ENCODE measurements around the gene CHCHD3.

Gene CHCHD3

DNA sequence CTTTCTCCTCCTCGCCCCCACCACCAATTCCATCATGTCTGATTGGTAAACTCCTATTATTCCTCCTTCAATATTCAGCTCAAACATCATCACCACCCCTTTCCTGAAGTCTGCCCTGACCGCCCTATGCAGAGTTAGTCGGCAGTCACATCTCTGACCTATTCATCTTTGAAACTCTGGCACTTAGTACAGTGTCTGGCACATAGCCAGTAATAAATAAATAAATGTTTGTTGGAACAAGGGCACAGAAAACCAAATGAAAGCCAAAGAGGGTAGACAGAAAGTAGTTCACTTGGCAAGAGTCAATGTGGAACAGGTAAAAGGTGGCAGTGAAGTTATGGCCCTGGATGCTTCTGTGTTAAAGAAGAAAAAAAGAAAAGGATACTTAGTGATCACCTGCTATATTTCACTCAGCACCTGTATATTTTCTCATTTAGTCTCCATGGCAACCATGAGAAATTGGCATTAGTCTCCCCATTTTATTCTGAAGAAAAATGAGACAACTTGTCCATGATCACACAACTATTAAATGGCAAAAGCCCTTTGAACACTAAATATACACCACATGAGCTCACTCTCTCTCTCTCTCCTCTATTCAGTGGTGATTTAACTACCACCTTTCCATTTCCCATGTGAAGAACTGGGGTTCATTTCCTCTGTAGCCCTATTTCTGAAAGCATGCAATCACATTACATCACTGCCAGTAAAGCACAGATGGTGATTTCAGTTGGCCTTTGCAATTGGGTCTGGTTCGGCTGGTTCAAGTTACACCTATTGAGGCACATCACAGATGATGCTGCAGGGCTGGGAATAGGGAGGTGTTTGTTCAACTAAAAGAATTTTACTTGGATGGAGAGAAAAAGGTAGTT lies 25.3 kb downstream of the CHCHD3 start:
- Histone ChIP-seq H3K4me3 (ENCODE audit: low read depth, low read length) (no peak overlapping the region), H3K9me3 (ENCODE audit: severe bottlenecking) (no peaks in the 10 kb centered on the region), H3K27me3 (ENCODE audit: insufficient read depth, low read depth, severe bottlenecking) (no peaks in the 10 kb centered on the region), H3K27ac (no peak overlapping the region), H3K36me3 (no peaks in the 10 kb centered on the region)
- DNase-seq = no peak
- TF ChIP-seq, protein P1, sequence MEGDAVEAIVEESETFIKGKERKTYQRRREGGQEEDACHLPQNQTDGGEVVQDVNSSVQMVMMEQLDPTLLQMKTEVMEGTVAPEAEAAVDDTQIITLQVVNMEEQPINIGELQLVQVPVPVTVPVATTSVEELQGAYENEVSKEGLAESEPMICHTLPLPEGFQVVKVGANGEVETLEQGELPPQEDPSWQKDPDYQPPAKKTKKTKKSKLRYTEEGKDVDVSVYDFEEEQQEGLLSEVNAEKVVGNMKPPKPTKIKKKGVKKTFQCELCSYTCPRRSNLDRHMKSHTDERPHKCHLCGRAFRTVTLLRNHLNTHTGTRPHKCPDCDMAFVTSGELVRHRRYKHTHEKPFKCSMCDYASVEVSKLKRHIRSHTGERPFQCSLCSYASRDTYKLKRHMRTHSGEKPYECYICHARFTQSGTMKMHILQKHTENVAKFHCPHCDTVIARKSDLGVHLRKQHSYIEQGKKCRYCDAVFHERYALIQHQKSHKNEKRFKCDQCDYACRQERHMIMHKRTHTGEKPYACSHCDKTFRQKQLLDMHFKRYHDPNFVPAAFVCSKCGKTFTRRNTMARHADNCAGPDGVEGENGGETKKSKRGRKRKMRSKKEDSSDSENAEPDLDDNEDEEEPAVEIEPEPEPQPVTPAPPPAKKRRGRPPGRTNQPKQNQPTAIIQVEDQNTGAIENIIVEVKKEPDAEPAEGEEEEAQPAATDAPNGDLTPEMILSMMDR (IDR thresholded peaks at IDR 0.05; ENCODE audit: low read depth, low read length) = no peak

GRCh38 chr7:133054162-133054840 lies 27.6 kb downstream of the CHCHD3 start:
- TF ChIP-seq, protein P1 (IDR thresholded peaks at IDR 0.05; ENCODE audit: low read depth, low read length) = no peak
- no peak overlapping the region for H3K27ac ChIP-seq
- no peaks in the 10 kb centered on the region for H3K36me3 ChIP-seq
- H3K27me3 ChIP-seq (ENCODE audit: insufficient read depth, low read depth, severe bottlenecking) = no peaks in the 10 kb centered on the region
- H3K9me3 ChIP-seq (ENCODE audit: severe bottlenecking) = no peaks in the 10 kb centered on the region
- no peak for DNase-seq
- no peak overlapping the region for H3K4me3 ChIP-seq (ENCODE audit: low read depth, low read length)

DNA sequence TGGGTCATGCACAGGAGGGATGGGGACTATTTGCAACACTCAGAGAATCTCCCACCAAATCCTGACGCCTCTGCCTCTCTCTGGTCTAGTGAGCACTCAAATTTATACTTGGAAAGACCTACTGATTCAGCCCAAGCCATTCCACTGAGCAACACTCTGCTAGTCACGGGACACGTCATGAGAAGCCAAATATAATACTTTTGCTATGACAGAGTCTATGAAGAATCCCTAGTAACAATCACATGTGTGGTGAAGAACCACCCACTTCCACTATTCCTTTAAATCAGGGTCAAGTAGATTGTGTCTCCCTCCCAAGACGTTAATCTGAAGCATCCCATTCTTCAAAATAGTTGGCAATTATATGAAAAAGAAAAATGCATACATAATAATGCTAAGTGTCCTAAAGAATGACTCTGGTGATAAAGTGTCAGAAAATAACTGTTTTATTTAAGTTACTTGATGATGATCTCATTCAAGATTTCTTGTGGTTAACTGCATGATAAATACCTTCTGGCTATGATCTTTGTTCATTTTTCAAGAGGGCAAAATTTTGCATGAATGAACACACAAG lies 28.5 kb downstream of the CHCHD3 start:
- Histone ChIP-seq H3K27me3 (ENCODE audit: insufficient read depth, low read depth, severe bottlenecking) (no peaks in the 10 kb centered on the region), H3K9me3 (ENCODE audit: severe bottlenecking) (no peaks in the 10 kb centered on the region), H3K27ac (no peak overlapping the region), H3K4me3 (ENCODE audit: low read depth, low read length) (no peak overlapping the region), H3K36me3 (no peaks in the 10 kb centered on the region)
- TF ChIP-seq, protein P1 (IDR thresholded peaks at IDR 0.05; ENCODE audit: low read depth, low read length) = no peak
- DNase-seq = no peak

DNA sequence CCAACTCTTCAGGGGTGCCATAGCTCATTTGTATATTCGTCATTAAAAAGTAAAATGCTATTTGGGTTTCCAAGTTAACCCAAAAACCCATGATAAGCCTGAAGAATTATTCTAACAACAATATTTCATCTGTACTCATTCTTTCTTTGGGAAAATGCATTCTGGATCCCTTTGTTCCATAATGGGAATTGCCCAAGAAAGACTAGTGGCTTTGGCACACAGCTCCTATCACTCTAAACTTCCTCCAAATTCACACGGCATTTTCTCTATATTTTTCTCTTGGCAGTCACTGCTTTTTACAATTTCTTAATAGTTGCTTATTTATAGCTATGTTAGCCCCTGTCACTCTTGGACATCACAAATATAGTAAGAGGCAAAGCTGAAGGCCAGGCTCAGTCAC lies 29.1 kb downstream of the CHCHD3 start:
- TF ChIP-seq, protein P1 (IDR thresholded peaks at IDR 0.05; ENCODE audit: low read depth, low read length) = no peak
- H3K4me3 ChIP-seq (ENCODE audit: low read depth, low read length) = no peak overlapping the region
- no peaks in the 10 kb centered on the region for H3K27me3 ChIP-seq (ENCODE audit: insufficient read depth, low read depth, severe bottlenecking)
- no peaks in the 10 kb centered on the region for H3K36me3 ChIP-seq
- no peak for DNase-seq
- no peaks in the 10 kb centered on the region for H3K9me3 ChIP-seq (ENCODE audit: severe bottlenecking)
- H3K27ac ChIP-seq = no peak overlapping the region

DNA sequence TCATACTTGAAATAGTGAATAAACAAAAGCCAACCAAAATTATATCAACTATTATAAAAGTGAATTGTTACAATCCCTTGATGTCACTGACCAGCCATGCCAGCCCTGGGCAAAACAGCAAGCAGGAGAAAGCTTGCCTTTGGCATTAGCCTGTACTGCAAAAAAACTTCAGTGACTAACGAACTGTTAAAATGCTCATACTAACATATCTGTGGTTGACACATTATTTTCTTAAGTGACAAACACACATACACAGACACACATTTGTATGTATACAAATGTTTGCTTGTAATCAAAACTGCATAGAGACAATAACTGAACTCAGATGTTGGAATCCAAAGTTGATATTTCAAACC lies 29.5 kb downstream of the CHCHD3 start:
- Histone ChIP-seq H3K27ac (no peak overlapping the region), H3K27me3 (ENCODE audit: insufficient read depth, low read depth, severe bottlenecking) (no peaks in the 10 kb centered on the region), H3K9me3 (ENCODE audit: severe bottlenecking) (no peaks in the 10 kb centered on the region), H3K4me3 (ENCODE audit: low read depth, low read length) (no peak overlapping the region), H3K36me3 (no peaks in the 10 kb centered on the region)
- no peak for DNase-seq
- TF ChIP-seq, protein P1 (IDR thresholded peaks at IDR 0.05; ENCODE audit: low read depth, low read length) = no peak
